Measurements from ENCODE around the gene SORBS2. TPM values are rescaled to one million over a fixed set of nuclear protein-coding genes. Genes with fewer than 3 reads are reported as not detected.

Gene SORBS2
- total and polyA plus RNA-seq, 2 donors (not counting 3 experiments of a cell fraction or from before 2014, with no cell fraction given): 69.8 to 82.5 TPM

GRCh38 chr4:185797018-185797417 is 15.0 kb downstream of the SORBS2 start:
- FAIRE-seq (no peak), DNase-seq (ENCODE audit: low read depth, low spot score) (no peak)
- H2AFZ ChIP-seq (ENCODE audit: low read depth, low read length): no peak overlapping the region
- no peaks in the 10 kb centered on the region for H4K20me1 ChIP-seq (replicated peaks; ENCODE audit: control insufficient read depth, extremely low read depth, insufficient read depth, low read length)
- H3K4me3 ChIP-seq (replicated peaks in 1 of 3; ENCODE audit: insufficient read depth in 1 of 3, low read depth in 1 of 3, low read length in 3 of 3): no peak overlapping the region
- H3K36me3 ChIP-seq (ENCODE audit: control insufficient read depth in 2 of 2, extremely low read depth in 1 of 2, insufficient read depth in 2 of 2, low read length in 2 of 2): no peaks in the 10 kb centered on the region
- dilution Hi-C loops (cut with MboI; ENCODE audit: extremely low pct_ligation_motif_present, low sequenced_read_pairs) (no loop called here), intact Hi-C loops (cut with micrococcal nuclease) (no loop called here)
- TF ChIP-seq FOS (IDR thresholded peaks at IDR 0.05; ENCODE audit: borderline replicate concordance, insufficient read depth, low read length) (no peak), POLR2AphosphoS5 (IDR thresholded peaks at IDR 0.05; ENCODE audit: insufficient read depth, low read depth, low read length) (no peak), EZH2 (IDR thresholded peaks at IDR 0.05; ENCODE audit: borderline replicate concordance, low read depth, low read length, severe bottlenecking) (no peak), MYC (IDR thresholded peaks at IDR 0.05; ENCODE audit: low read depth, low read length) (no peak), MAX (IDR thresholded peaks at IDR 0.05; ENCODE audit: insufficient read depth, insufficient read length) (no peak), GATA2 (IDR thresholded peaks at IDR 0.05; ENCODE audit: insufficient read depth, insufficient read length, low read depth, low read length) (no peak), JUN (IDR thresholded peaks at IDR 0.05; ENCODE audit: borderline replicate concordance, insufficient read depth, insufficient read length, low read depth) (no peak), CTCF (IDR thresholded peaks at IDR 0.05; ENCODE audit: extremely low read depth in 1 of 2, insufficient read depth in 1 of 2, low read depth in 1 of 2, low read length in 2 of 2) (no peak), POLR2A (IDR thresholded peaks at IDR 0.05; ENCODE audit: low read depth, low read length) (no peak)
- H3K4me1 ChIP-seq (ENCODE audit: control insufficient read depth, extremely low read depth, insufficient read depth, low read length): peaks cover 17% of the 10 kb centered on the region
- H3K27ac ChIP-seq (ENCODE audit: insufficient read depth, low read depth, low read length): no peak overlapping the region
- H3K79me2 ChIP-seq (ENCODE audit: control insufficient read depth, insufficient read depth, low read length): no peaks in the 10 kb centered on the region
- no peaks in the 10 kb centered on the region for H3K9me3 ChIP-seq (replicated peaks; ENCODE audit: control insufficient read depth, insufficient read depth, low read length)
- no TSS peak for BruUV-seq (replicated peaks)
- H3K27me3 ChIP-seq (ENCODE audit: control insufficient read depth in 2 of 2, insufficient read depth in 2 of 2, low read length in 2 of 2): no peaks in the 10 kb centered on the region
- no peaks in the 10 kb centered on the region for H3K9me1 ChIP-seq (replicated peaks; ENCODE audit: control insufficient read depth, extremely low read depth, insufficient read depth, low read length)
- POLR2A ChIA-PET: no interaction called here
- CTCF ChIA-PET: no interaction called here
- H3K9ac ChIP-seq (replicated peaks; ENCODE audit: extremely low read depth, insufficient read depth, low read length): no peak overlapping the region
- H3K4me2 ChIP-seq (ENCODE audit: insufficient read depth, low read length): no peak overlapping the region

Data from endothelial cell of umbilical vein (primary cell).